ENCODE measurements around the gene FAM83G.

GRCh38 chr17:18946536-18946935, 58.0 kb downstream of the FAM83G start:
- TF ChIP-seq POLR2A (IDR thresholded peaks at IDR 0.05; ENCODE audit: low read depth, low read length) (no peak), CTCF (IDR thresholded peaks at IDR 0.05; ENCODE audit: extremely low read depth in 1 of 2, insufficient read depth in 1 of 2, low read depth in 1 of 2, low read length in 2 of 2) (no peak), EZH2 (IDR thresholded peaks at IDR 0.05; ENCODE audit: borderline replicate concordance, low read depth, low read length, severe bottlenecking) (no peak)

Data from endothelial cell of umbilical vein (primary cell).